Measurements from ENCODE around the gene EPS8L3.

GRCh38 chr1:109777980-109778625 lies 14.4 kb upstream of the EPS8L3 start:
- TF ChIP-seq CTCF (conservative IDR thresholded peaks at IDR 0.05 in 1 of 2, IDR thresholded peaks at IDR 0.05 in 1 of 2; ENCODE audit: extremely low read depth in 1 of 2, insufficient read depth in 1 of 2, low read depth in 1 of 2, low read length in 2 of 2) (no peak), EZH2 (IDR thresholded peaks at IDR 0.05; ENCODE audit: borderline replicate concordance, low read length) (no peak)
